PFSK-1 (cell line): ENCODE measurements around the gene CCNDBP1.

Experiments used
- FOXP2 ChIP-seq: optimal IDR thresholded peaks from 2 replicates; pipeline ENCODE3; 2011; ENCODE audit warnings: borderline replicate concordance, control low read depth, inconsistent platforms; ENCODE audit not compliant: insufficient read depth; ENCODE audit errors: extremely low read length, extremely low read depth
- POLR2AphosphoS5 ChIP-seq: IDR thresholded peaks from 2 replicates; pipeline ENCODE4 v1.6.1; 2012; ENCODE audit warnings: low read depth, mild to moderate bottlenecking, control low read depth, low read length, moderate library complexity
- SIN3A ChIP-seq: IDR thresholded peaks from 2 replicates; pipeline ENCODE4 v1.6.1; 2012; ENCODE audit warnings: mild to moderate bottlenecking, low read length, moderate library complexity, borderline replicate concordance; ENCODE audit not compliant: insufficient read depth
- TAF1 ChIP-seq: IDR thresholded peaks from 2 replicates; pipeline ENCODE4 v1.6.1; 2012; ENCODE audit warnings: low read length, control low read depth, borderline replicate concordance; ENCODE audit not compliant: insufficient read depth
- TF ChIP-seq, protein P1 (sequence below), 2 experiments: IDR thresholded peaks; 2 replicates each; pipeline versions ENCODE4 v1.6.1 to v1.8.0; 2011 to 2012; ENCODE audit warnings: low read depth in 2 of 2, low read length in 2 of 2, control low read depth in 1 of 2, inconsistent platforms in 1 of 2, mild to moderate bottlenecking in 1 of 2, moderate library complexity in 1 of 2; ENCODE audit not compliant: insufficient read depth in 1 of 2

Gene CCNDBP1

GRCh38 chr15:43207024-43207423, 21.8 kb downstream of the CCNDBP1 start:
- TF ChIP-seq SIN3A = no peak
- TF ChIP-seq, protein P1, sequence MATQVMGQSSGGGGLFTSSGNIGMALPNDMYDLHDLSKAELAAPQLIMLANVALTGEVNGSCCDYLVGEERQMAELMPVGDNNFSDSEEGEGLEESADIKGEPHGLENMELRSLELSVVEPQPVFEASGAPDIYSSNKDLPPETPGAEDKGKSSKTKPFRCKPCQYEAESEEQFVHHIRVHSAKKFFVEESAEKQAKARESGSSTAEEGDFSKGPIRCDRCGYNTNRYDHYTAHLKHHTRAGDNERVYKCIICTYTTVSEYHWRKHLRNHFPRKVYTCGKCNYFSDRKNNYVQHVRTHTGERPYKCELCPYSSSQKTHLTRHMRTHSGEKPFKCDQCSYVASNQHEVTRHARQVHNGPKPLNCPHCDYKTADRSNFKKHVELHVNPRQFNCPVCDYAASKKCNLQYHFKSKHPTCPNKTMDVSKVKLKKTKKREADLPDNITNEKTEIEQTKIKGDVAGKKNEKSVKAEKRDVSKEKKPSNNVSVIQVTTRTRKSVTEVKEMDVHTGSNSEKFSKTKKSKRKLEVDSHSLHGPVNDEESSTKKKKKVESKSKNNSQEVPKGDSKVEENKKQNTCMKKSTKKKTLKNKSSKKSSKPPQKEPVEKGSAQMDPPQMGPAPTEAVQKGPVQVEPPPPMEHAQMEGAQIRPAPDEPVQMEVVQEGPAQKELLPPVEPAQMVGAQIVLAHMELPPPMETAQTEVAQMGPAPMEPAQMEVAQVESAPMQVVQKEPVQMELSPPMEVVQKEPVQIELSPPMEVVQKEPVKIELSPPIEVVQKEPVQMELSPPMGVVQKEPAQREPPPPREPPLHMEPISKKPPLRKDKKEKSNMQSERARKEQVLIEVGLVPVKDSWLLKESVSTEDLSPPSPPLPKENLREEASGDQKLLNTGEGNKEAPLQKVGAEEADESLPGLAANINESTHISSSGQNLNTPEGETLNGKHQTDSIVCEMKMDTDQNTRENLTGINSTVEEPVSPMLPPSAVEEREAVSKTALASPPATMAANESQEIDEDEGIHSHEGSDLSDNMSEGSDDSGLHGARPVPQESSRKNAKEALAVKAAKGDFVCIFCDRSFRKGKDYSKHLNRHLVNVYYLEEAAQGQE (IDR thresholded peaks at IDR 0.05; ENCODE audit: insufficient read depth in 1 of 2, low read depth in 2 of 2, low read length in 2 of 2) = no peak
- no peak for TF ChIP-seq POLR2AphosphoS5
- no peak for TF ChIP-seq TAF1
- no peak for TF ChIP-seq FOXP2

DNA sequence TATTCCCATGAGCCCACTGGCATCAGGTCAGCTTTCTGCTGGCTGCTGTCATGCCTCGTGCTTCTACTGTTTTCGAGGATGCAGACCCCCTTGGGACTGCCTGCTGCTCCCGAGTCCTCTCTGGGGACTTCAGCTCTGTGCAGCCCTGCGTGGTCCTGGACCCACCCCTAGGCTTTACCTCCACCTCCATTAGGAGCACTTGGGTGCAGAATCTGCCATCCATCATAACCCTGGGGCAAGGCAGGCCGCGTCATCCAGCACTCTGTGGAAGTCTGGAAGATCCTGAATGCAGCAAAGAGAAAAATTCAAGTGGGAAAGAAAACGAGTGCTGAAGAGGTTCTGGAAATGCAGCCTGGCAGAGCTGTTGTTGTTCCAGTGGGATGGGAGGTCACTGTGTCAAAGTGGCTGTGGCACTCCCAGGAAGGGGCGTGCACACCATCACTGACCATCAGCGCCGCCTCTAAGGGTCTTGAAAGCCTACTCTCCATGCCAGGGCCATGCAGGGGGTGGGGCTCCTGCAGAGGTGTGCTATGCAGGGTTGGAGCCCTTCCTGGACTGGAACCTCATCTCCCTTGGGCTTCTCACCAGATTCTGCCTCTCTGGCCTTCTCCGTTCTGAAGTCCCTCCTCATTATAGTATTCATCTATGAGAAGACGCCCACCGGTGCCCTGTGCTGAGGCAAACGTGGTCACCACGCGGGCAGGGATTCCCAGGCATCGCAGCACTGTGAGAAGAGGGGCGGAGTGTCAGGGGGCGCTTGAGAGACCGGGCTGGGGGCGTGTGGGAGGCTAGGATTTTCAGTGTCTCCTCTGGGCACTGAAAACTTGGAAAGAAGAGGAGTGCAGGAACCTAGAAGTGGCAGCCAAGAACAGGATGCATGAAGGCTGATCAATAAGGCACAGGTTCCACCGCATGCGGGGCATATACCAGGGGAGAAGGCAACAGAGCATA, 23.1 kb downstream of the CCNDBP1 start:
- no peak for TF ChIP-seq POLR2AphosphoS5
- TF ChIP-seq FOXP2 = no peak
- TF ChIP-seq TAF1 = no peak

DNA sequence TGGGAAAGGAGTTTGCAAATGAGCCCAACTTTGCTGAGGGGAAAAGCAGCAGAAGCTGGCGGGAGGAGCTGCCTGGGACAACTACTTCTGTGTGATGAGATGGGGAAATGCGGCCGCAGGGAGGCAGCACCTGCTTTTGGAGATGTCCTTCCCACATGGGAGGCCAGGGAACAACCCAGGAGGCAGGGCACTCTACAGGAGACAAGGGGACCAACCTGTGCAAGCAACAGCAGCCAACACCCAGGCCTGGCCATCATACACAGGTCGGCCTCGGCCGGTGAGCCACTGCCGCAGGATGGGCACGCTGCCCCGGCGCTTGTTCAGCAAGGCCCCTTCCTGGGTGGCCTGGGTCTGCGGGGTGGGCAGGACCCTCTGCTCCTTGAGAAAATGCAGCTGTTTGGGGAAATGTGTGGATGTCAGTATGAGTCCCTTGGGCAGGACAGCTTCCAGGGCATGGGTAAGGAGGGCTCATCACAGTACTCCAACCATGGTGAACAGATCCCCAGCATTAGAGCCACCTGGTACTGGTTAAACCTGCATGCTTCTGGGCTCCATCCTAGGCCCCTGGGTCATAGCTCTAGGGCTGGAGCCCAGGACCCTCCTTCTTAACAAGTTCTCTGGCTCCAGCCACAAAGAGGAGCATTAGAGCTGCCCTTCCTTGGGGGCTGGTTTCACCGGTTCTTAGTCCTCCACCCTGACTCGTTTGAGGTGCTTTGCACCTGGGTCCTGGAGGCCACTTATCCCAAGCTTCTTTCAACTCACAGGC, 24.0 kb downstream of the CCNDBP1 start:
- TF ChIP-seq, protein P1 (IDR thresholded peaks at IDR 0.05; ENCODE audit: insufficient read depth in 1 of 2, low read depth in 2 of 2, low read length in 2 of 2) = no peak
- TF ChIP-seq SIN3A = no peak
- no peak for TF ChIP-seq POLR2AphosphoS5
- no peak for TF ChIP-seq TAF1
- TF ChIP-seq FOXP2 = no peak

DNA sequence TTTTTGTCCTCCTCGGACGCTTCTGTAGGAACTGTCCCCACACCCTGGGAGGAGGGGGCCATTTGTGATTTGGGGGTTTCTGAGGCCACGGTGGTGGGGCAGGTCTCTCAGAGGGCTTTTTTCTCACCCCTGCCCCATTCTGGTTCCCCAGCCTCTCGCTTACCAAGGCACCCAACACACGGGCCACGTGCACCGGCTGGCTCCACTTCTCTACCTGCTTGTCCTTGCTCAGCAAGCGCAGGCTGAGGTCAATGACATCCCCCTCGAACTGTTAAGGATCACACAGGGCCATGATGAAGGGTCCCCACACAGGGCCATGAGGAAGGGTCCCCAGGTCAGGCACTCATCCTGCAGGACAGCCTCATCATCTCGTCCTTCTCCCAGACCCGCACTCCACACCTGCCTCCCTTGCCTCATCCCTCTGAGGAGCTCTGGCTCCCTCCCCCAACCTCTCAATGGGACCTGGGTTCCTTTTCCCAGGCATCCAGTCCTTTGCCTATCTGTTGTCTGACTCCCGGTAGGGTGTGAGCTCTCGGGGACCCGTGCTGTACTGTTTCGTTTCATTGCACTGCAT, 25.1 kb downstream of the CCNDBP1 start:
- TF ChIP-seq SIN3A (no peak), FOXP2 (no peak), POLR2AphosphoS5 (no peak), TAF1 (no peak)
- TF ChIP-seq, protein P1 (IDR thresholded peaks at IDR 0.05; ENCODE audit: insufficient read depth in 1 of 2, low read depth in 2 of 2, low read length in 2 of 2) = no peak

DNA sequence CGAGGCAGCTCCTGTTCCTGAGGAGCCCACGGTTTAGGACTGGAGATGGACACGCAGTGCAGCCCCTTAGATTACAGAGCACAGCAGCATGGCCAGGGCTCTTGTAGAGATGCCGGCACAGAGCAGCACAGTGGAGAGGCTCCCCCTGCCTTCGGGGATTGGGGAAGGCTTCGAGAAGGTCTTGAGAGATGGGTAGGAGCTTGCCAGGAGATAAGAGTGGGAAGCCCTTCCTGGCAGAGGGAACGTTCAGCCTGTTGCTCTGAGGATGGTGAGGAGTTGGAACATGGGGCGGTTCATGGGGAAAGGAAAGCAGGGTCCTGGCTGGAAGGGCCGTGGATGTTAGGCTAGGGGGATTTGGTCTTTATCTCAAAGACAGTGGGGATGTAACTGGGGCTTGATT, 25.6 kb downstream of the CCNDBP1 start:
- no peak for TF ChIP-seq TAF1
- no peak for TF ChIP-seq FOXP2
- TF ChIP-seq, protein P1 (IDR thresholded peaks at IDR 0.05; ENCODE audit: insufficient read depth in 1 of 2, low read depth in 2 of 2, low read length in 2 of 2) = no peak
- no peak for TF ChIP-seq POLR2AphosphoS5
- no peak for TF ChIP-seq SIN3A
